ENCODE measurements around the gene DAGLA.
A peak's percentile ranks its signal among the peaks of the same experiment; 100 is the strongest.

The DAGLA gene

GRCh38 chr11:61745781-61746441 lies 65.7 kb downstream of the DAGLA start:
- Histone ChIP-seq H3K4ac (ENCODE audit: low read depth, low read length) (no peak overlapping the region), H3K9ac (ENCODE audit: low read length) (no peak overlapping the region), H3K27me3 (ENCODE audit: insufficient read depth, low read length) (no peaks in the 10 kb centered on the region), H2BK12ac (ENCODE audit: low read length) (no peak overlapping the region), H2BK120ac (ENCODE audit: insufficient read depth, low read length, poor library complexity) (no peak overlapping the region), H3K4me3 (ENCODE audit: low read depth, low read length) (no peak overlapping the region), H3K14ac (ENCODE audit: low read length) (no peak overlapping the region), H3K18ac (ENCODE audit: low read length) (no peak overlapping the region), H3K23ac (ENCODE audit: low read length) (no peak overlapping the region), H3K36me3 (ENCODE audit: control insufficient read depth in 1 of 2, insufficient read depth in 2 of 2, low read length in 2 of 2) (peaks cover 0 to 3% of the 10 kb centered on the region in 2 experiments), H3K9me3 (ENCODE audit: insufficient read depth, low read depth, low read length) (no peaks in the 10 kb centered on the region), H3K4me2 (ENCODE audit: low read length) (no peak overlapping the region), H3K79me1 (ENCODE audit: low read length) (peaks cover 2% of the 10 kb centered on the region), H4K12ac (ENCODE audit: low read depth, low read length) (no peak overlapping the region), H3K79me2 (ENCODE audit: control insufficient read depth, insufficient read depth, low read length, poor library complexity) (no peaks in the 10 kb centered on the region), H2BK5ac (ENCODE audit: low read depth, low read length, poor library complexity) (no peak overlapping the region), H4K91ac (ENCODE audit: low read depth, low read length) (no peak overlapping the region), H2AK5ac (ENCODE audit: low read length) (no peak overlapping the region), H3K27ac (ENCODE audit: low read depth, low read length) (no peak overlapping the region), H2AFZ (ENCODE audit: insufficient read depth, low read length, poor library complexity) (no peak overlapping the region), H4K8ac (ENCODE audit: low read depth, low read length) (no peak overlapping the region), H3K4me1 (ENCODE audit: control insufficient read depth in 1 of 2, insufficient read depth in 2 of 2, low read length in 2 of 2) (peaks cover 4 to 5% of the 10 kb centered on the region in 2 experiments)
- no peak for DNase-seq
- no CpG with 5 or more reads among the region's 15 CpGs for WGBS (ENCODE audit: extremely low coverage, insufficient coverage, insufficient read length)

GRCh38 chr11:61746442-61747191 lies 66.4 kb downstream of the DAGLA start:
- H3K14ac ChIP-seq (ENCODE audit: low read length) = no peak overlapping the region
- no peak overlapping the region for H4K8ac ChIP-seq (ENCODE audit: low read depth, low read length)
- H3K79me2 ChIP-seq (ENCODE audit: control insufficient read depth, insufficient read depth, low read length, poor library complexity) = no peaks in the 10 kb centered on the region
- H3K27me3 ChIP-seq (ENCODE audit: insufficient read depth, low read length) = no peaks in the 10 kb centered on the region
- H2BK5ac ChIP-seq (ENCODE audit: low read depth, low read length, poor library complexity) = no peak overlapping the region
- no peak overlapping the region for H3K9ac ChIP-seq (ENCODE audit: low read length)
- H2AK5ac ChIP-seq (ENCODE audit: low read length) = no peak overlapping the region
- H4K12ac ChIP-seq (ENCODE audit: low read depth, low read length) = no peak overlapping the region
- no peak overlapping the region for H4K91ac ChIP-seq (ENCODE audit: low read depth, low read length)
- H3K27ac ChIP-seq (ENCODE audit: low read depth, low read length) = no peak overlapping the region
- H3K4ac ChIP-seq (ENCODE audit: low read depth, low read length) = no peak overlapping the region
- no peak overlapping the region for H2AFZ ChIP-seq (ENCODE audit: insufficient read depth, low read length, poor library complexity)
- H3K9me3 ChIP-seq (ENCODE audit: insufficient read depth, low read depth, low read length) = no peaks in the 10 kb centered on the region
- DNase-seq = no peak
- no peak overlapping the region for H3K4me3 ChIP-seq (ENCODE audit: low read depth, low read length)
- no peak overlapping the region for H2BK120ac ChIP-seq (ENCODE audit: insufficient read depth, low read length, poor library complexity)
- H3K36me3 ChIP-seq (ENCODE audit: control insufficient read depth in 1 of 2, insufficient read depth in 2 of 2, low read length in 2 of 2) = no peaks in the 10 kb centered on the region
- no CpG with 5 or more reads among the region's 19 CpGs for WGBS (ENCODE audit: extremely low coverage, insufficient coverage, insufficient read length)
- no peak overlapping the region for H3K23ac ChIP-seq (ENCODE audit: low read length)
- H3K79me1 ChIP-seq (ENCODE audit: low read length) = peaks cover 2% of the 10 kb centered on the region
- no peak overlapping the region for H2BK12ac ChIP-seq (ENCODE audit: low read length)
- H3K4me1 ChIP-seq (ENCODE audit: control insufficient read depth in 1 of 2, insufficient read depth in 2 of 2, low read length in 2 of 2) = peaks cover 4 to 5% of the 10 kb centered on the region in 2 experiments
- no peak overlapping the region for H3K4me2 ChIP-seq (ENCODE audit: low read length)
- H3K18ac ChIP-seq (ENCODE audit: low read length) = no peak overlapping the region

- Histone ChIP-seq H3K14ac (ENCODE audit: low read length) (peak overlapping the region; percentile 5), H3K9me3 (ENCODE audit: insufficient read depth, low read depth, low read length) (no peaks in the 10 kb centered on the region), H4K8ac (ENCODE audit: low read depth, low read length) (peak overlapping the region; percentile 55), H2BK120ac (ENCODE audit: insufficient read depth, low read length, poor library complexity) (no peak overlapping the region), H3K4me1 (ENCODE audit: control insufficient read depth in 1 of 2, insufficient read depth in 2 of 2, low read length in 2 of 2) (peaks cover 3 to 4% of the 10 kb centered on the region in 2 experiments), H3K27ac (ENCODE audit: low read depth, low read length) (no peak overlapping the region), H3K79me2 (ENCODE audit: control insufficient read depth, insufficient read depth, low read length, poor library complexity) (no peaks in the 10 kb centered on the region), H3K36me3 (ENCODE audit: control insufficient read depth in 1 of 2, insufficient read depth in 2 of 2, low read length in 2 of 2) (no peaks in the 10 kb centered on the region), H4K91ac (ENCODE audit: low read depth, low read length) (peak overlapping the region; percentile 11), H3K4me3 (ENCODE audit: low read depth, low read length) (no peak overlapping the region), H3K23ac (ENCODE audit: low read length) (no peak overlapping the region), H4K12ac (ENCODE audit: low read depth, low read length) (no peak overlapping the region), H2AK5ac (ENCODE audit: low read length) (peak overlapping the region; percentile 73), H3K27me3 (ENCODE audit: insufficient read depth, low read length) (no peaks in the 10 kb centered on the region), H3K79me1 (ENCODE audit: low read length) (peaks cover 2% of the 10 kb centered on the region), H2AFZ (ENCODE audit: insufficient read depth, low read length, poor library complexity) (no peak overlapping the region), H3K4ac (ENCODE audit: low read depth, low read length) (no peak overlapping the region), H2BK12ac (ENCODE audit: low read length) (no peak overlapping the region), H3K18ac (ENCODE audit: low read length) (no peak overlapping the region), H3K9ac (ENCODE audit: low read length) (no peak overlapping the region), H2BK5ac (ENCODE audit: low read depth, low read length, poor library complexity) (no peak overlapping the region), H3K4me2 (ENCODE audit: low read length) (no peak overlapping the region)
- WGBS (ENCODE audit: extremely low coverage, insufficient coverage, insufficient read length) = no CpG with 5 or more reads among the region's 19 CpGs
- peak; percentile 66 to 83 for DNase-seq
Observed at GRCh38 chr11:61747192-61747966, 67.2 kb downstream of the DAGLA start.

- Histone ChIP-seq H3K27ac (ENCODE audit: low read depth, low read length) (no peak overlapping the region), H3K4me1 (ENCODE audit: control insufficient read depth in 1 of 2, insufficient read depth in 2 of 2, low read length in 2 of 2) (peaks cover 4 to 7% of the 10 kb centered on the region in 2 experiments), H3K18ac (ENCODE audit: low read length) (no peak overlapping the region), H2BK12ac (ENCODE audit: low read length) (no peak overlapping the region), H3K79me1 (ENCODE audit: low read length) (peaks cover 7% of the 10 kb centered on the region), H2AK5ac (ENCODE audit: low read length) (no peak overlapping the region), H3K27me3 (ENCODE audit: insufficient read depth, low read length) (peaks cover 4% of the 10 kb centered on the region), H3K36me3 (ENCODE audit: control insufficient read depth in 1 of 2, insufficient read depth in 2 of 2, low read length in 2 of 2) (no peaks in the 10 kb centered on the region), H4K8ac (ENCODE audit: low read depth, low read length) (no peak overlapping the region), H4K91ac (ENCODE audit: low read depth, low read length) (no peak overlapping the region), H3K9me3 (ENCODE audit: insufficient read depth, low read depth, low read length) (no peaks in the 10 kb centered on the region), H3K79me2 (ENCODE audit: control insufficient read depth, insufficient read depth, low read length, poor library complexity) (peaks cover 2% of the 10 kb centered on the region), H3K23ac (ENCODE audit: low read length) (no peak overlapping the region), H3K14ac (ENCODE audit: low read length) (no peak overlapping the region), H3K4ac (ENCODE audit: low read depth, low read length) (no peak overlapping the region), H3K9ac (ENCODE audit: low read length) (no peak overlapping the region), H2AFZ (ENCODE audit: insufficient read depth, low read length, poor library complexity) (no peak overlapping the region), H2BK120ac (ENCODE audit: insufficient read depth, low read length, poor library complexity) (no peak overlapping the region), H3K4me3 (ENCODE audit: low read depth, low read length) (no peak overlapping the region), H2BK5ac (ENCODE audit: low read depth, low read length, poor library complexity) (no peak overlapping the region), H4K12ac (ENCODE audit: low read depth, low read length) (no peak overlapping the region), H3K4me2 (ENCODE audit: low read length) (no peak overlapping the region)
- DNase-seq = no peak
- WGBS (ENCODE audit: extremely low coverage, insufficient coverage, insufficient read length) = no CpG with 5 or more reads among the region's 3 CpGs
Observed at GRCh38 chr11:61747967-61748285, 67.7 kb downstream of the DAGLA start.

Data from trophoblast cell (in vitro differentiated cells and primary cell).